GM21576 (cell line): ENCODE results near the gene NCSTN.

Source experiments
- ATAC-seq: cut with Tn5 transposase; IDR thresholded peaks from one replicate; pipeline ENCODE4 v1.9.1; 2021; ENCODE audit warnings: mild to moderate bottlenecking, moderate library complexity; ENCODE audit not compliant: unreplicated experiment

The NCSTN gene

DNA sequence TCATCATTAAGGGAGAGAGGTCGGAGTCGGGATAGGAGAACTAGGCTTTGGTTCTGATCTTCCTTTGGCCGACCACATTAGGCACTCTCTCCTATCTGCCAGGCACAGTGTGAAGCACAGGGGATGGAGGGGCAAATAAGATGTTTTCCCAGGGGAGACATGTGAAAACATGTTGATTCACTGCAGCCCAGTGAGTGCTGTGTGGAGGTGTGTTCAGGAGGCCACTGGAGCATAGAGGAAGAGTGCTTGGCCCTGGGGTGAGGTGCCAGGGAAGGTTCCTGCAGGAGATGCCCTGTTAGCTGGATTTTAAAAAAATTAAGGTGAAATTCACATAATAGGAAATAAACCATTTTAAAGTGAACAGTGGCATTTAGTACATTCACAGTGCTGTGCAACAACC is 60.9 kb downstream of the NCSTN start:
- no peak for ATAC-seq

GRCh38 chr1:160405331-160405877 is 62.2 kb downstream of the NCSTN start:
- ATAC-seq: no peak

- ATAC-seq: no peak
Observed at GRCh38 chr1:160406131-160406968, 63.2 kb downstream of the NCSTN start.

GRCh38 chr1:160407839-160408801 is 64.9 kb downstream of the NCSTN start:
- ATAC-seq: no peak
